GM18520 (cell line): Measurements from ENCODE around the gene TFAP2A.

Source experiments
- ATAC-seq: cut with Tn5 transposase; IDR thresholded peaks from one replicate; pipeline ENCODE4 v1.9.1; 2021; ENCODE audit not compliant: unreplicated experiment

Gene TFAP2A

DNA sequence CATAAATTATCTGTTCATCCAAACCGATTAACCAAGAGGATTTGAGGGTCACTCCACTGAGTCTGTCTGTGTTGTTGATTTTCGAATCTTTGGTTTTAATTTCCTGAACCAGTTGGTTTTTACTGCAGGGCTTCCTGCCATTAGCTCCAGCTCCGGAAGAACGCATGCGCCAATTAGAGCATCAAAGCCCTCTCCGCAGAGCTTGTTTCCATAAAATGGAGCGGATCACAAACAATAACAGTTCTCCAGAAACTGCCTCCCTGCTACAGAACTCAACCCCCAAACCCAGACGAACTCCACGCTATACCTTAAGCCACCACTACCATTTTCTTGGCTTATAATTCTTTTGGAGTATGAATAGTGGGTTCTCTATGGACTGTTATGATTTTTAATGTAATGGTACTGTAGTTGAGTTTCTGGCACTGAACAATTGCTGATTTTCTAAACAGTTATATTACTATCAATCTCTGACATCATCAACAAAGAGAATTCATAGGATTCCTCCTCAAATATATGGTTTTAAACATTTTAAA is 13.8 kb downstream of the TFAP2A start:
- no peak for ATAC-seq

DNA sequence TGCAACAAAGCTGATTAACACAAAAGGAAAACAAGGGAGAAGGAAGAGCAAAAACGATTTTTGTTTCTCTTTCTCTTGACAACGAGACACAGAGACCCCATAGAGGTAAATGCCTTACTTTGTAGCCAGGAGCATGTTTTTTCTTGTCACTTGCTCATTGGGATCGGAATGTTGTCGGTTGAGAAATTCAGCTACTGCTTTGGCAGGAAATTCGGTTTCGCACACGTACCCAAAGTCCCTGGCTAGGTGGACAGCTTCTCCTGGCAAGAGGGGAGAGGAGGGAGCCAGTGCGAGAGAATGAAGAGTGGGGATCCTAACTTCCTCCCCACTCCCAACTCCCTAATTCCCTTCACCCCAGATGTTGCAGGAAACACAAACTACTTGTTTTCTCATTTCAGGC is 14.5 kb downstream of the TFAP2A start:
- ATAC-seq: no peak

DNA sequence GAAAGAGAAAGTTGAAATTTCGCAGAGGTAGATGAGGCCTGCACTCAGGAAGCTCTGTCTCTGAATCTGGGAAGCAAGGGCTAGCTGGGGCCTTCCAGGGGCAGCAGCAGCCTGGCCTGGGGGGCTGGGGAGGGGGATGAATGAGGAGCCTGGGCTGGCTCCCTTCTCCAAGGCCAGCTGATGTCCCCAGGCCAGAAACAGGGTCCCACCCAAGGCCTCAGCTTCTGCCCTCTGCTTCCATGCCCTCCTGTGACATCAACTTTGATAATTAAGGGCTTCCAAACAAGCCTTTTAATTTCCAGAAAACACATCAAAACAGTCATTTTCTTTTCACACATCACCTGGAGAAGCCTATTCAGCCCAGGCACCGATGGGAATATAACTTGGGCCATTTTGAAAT is 15.4 kb downstream of the TFAP2A start:
- ATAC-seq: no peak

DNA sequence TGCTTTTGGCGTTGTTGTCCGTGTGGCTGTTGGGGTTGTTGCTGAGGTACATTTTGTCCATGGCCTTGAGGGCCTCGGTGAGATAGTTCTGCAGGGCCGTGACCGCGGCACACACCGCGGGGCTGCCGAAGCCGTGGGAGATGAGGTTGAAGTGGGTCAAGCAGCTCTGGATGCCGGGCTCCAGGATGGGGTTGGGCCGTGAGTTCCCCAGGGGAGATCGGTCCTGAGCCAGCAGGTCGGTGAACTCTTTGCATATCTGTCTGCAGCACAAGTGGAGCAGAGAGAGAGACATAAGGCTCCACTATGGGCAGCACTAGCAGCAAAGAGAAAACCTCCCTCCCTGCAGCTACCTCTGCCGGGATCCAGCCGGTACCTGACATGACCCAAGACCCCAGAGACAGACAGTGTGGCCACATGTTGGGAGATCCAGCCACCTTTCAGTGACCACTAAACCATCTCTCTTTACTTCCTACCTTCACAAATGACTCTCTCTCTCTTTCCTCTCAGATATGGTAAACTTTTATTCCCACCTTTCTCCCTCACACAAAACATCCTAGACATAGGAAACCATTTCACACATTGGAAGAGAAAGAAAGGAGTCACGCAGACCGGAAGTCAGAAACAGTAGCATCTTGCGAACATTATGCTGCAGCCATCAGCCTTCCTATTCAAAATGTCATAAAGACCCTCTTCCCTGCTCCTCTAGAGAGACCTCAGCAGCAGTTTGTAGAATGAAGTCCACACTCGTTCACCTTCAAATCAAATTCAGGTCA is 16.2 kb downstream of the TFAP2A start:
- no peak for ATAC-seq

DNA sequence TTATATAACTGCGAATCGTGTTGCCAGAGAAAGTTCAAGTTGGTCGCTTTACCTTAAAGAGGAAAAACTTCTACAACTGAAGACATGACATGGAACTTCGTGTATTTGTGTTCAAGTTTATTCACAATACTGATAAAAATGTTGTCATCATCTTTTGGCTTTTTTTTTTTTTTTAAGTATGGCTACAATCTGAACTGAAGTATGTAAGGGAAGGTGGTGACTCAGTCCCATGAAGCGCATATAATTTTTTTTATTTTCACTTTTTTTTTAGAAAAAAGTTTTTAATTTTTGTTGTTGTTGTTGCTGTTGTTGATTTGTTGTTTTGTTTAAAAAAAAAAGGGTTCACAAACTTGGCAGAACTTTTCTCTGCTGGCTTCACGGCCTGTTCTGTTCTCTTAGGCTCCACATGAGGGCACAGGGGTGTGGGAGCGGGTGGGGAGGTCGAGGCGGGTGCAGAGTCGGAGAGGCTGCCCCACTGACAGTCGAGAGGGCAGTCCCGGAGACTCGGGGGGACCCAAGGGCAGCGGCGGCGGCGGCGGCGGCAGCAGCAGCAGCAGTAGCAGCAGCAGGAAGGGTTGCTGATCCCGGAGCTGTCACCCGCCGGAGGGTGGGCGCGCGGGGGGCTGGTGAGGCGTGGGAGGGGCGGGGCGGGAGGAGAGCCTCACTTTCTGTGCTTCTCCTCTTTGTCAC is 17.0 kb downstream of the TFAP2A start:
- no peak for ATAC-seq

DNA sequence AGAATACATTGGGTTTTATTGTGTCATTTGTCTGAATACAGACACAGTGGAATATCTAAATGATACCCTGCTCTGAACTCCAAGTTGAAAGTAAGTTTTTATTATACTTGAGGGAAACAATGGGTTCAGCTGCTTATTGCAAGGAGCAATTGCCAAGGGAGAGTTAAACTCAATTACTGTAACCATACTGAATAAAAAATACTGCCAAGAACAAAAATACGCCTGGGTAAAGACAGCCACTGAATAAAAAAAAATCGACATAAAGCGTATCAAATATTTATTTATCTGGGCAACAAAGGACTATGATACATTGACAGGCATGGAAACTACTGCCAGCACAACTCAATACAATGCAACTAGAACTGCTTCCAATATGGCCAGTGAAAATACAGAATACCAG is 18.1 kb downstream of the TFAP2A start:
- ATAC-seq: no peak

DNA sequence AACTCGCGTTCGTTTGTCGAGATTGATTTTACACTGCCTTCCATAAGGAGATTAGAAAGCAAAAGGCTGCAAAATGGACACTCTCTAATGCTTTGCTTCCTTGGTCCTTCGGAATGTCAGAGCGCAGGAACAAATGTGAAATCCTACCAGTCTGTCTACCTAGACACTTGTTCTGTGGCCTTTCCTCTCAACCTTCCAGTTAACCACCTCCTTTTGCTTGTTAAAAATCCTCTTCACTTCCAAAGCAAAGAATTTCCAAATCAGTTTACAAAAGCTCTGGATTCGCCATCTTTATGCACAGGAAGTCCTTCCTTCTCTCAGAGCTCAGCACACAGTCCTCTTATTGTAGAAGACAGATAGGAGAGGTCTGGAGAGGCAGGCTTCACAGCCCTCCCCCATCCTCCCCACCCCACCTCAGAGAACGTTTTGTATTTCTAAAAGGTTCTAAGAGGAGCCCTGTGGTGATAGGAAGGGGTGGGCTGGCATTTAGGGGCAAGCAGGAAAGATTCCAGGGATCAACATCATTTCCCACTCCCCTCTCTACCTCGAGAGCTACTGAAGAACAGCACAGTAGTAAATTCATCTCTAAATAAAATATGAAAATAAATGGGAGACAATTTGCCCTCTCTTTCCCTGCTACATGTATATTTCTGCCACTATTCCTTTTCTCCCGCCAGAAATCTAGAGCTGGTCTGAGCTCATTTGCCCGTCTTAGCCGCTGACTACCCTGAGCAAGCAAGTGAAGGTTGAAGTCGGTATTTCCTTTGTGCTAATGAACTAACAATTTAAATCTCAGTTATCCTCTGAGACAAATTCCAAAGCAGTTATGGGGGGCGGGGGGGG is 18.9 kb downstream of the TFAP2A start:
- no peak for ATAC-seq

DNA sequence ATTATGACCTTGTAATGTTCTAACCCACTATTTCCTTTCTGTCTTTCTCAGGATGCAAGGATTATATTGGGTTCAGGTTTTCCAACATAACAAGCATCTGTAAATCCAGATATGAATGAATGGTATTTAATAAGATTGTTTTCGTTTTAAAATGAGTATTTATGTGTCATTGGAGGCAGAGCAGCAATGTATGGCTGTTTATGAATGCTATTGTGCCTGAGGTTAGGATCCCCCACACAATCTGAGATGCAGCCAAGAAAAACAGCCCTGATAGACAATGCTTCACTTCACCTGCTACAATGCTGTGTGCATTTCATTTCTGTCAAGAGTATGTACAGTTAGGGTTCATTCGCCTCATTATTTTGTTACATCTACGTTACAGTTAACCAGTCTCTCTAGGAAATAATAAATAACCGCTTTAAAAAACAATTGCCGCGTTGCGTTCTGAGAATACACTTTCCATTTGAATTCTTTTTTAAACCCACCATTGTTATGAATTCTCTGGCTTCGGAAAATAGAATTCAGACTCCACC is 19.6 kb downstream of the TFAP2A start:
- no peak for ATAC-seq

DNA sequence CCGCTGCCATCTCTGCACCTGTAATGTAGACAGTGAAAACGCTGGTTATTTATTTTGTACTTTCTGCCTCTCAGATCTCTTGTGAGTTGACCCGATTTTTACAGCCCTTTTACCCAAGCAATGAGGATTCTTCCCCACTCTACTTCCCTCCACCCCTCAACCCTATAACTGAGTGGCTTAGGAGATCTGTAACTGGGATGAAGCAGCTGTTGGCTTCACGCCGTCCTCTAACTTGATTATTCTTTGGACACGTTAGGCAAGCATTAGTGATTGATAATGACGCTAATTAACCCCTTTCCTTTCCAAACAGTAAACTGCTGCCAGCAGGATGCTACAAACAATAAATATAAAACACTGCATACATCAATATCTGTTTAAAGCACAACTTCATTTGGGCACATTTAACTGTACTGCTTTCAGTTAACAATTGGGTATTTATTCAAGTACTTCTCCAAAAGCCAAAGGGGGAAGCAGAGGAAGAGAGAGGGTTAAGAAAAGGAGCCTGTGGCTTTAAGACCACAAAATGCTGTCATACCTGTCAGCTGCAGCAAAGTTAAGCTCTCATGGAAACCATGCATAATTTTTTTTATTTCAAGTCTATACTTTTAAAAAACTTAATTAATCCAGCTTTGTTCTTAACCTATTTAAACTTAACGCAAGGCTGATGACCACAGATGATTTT is 21.2 kb downstream of the TFAP2A start:
- ATAC-seq: no peak

DNA sequence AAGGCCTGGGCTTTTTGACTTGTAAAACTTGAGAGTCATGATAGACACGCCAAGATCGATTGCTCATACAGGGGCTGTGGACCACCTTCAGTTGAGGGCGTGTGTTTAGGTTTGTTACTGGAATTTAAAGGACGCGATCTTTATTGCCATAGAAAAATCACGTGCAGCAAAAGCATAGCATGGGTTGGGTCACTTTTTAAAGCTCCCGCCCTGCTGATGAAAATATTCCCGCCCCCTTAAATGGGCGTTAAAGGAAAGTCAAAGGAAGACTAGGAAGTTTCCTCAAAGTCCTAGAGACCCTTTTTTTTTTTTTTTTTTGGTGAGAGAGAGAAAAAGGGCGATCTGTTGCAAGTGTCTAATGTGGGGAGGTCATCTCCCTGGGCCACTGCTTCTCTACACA is 23.1 kb downstream of the TFAP2A start:
- ATAC-seq: no peak

DNA sequence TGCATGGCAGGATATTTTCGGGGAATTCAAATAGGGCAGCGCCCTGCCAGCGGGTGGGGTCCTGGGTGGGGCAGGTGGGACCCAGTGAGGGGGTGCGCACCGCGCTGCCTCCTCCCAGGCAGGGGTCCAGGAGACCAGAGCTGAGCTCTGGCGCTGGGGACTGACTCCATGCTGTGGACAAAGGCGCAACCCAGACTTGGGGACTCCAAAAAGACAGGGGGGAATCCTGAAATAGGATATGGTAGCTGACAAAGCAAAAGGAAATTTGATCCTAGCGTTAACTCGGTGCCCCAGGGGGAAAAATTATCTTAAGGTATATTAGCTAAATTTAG is 23.6 kb downstream of the TFAP2A start:
- ATAC-seq: no peak

DNA sequence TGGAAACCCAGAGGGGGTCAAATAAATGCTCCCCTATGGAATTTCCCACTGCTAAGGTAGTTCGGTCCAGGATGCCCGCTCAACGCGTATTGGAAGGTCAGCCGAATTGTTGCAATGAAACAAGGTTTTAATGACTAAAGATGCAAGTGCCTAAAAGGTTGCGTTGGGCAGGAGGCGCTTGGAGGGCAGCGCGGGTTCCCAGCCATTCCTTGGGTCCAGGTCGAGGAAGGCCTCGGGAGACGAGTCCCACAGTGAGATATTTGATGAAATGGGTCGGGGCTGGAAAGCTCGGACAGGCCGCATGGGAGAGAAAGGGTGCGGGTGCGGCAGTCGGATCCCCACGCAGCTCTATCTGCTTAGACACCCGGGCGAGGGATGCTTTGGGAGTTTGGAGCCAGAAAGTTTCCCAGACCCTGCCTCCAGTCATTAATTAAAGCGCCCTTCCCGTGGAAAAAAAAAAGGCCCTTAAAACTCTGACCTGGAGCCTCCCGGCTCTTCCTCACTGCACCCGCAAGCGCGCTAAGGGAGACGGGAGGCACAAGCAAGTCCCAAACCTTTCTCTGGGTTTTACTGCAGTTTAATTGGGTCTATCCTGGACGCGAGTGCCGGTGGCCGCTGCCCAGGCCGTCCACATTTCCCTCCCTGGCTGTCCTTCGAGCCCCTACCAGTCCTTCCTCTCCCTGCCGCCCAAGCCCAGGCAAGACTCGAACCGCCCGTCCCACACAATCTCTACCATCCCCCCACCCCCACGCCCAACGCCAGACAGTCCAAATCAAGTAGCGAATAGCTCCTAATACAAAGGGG is 24.2 kb downstream of the TFAP2A start:
- ATAC-seq: no peak

DNA sequence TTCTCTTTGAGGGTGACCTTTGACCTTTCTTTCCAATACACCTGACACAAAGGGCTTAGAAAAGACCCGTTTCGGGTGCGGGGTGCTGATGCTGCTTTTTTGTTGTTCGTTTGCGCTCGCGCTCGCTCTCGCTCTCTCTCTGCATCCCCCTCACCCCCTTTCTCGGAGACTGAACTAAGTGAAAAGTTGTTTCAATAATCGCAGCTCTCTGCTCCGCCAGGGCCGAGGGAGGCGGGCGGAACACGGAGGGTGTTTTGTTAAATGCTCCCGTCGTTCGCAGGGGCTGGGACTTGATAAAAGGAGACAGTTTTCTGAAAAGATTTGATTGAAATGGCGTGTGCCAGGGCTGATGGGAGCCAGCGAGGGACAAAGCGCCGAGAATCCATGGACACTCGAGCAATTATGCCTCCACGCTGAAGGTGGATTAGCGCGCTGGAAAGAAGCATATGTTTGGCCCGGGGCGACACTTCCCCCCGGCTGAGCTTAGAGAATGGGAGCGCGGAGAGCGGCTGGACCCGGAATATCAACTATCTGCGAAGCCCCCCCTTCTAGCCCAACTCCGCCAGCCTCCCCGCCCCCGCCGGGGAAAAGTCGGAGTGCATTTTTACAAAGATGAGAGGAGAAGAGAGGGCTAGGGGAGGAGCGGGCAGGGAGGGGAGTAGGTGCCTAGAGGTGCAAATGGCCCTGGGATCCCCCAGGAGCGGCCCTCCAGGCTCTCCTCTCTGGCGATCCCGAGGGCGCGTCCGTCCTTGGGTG is 25.0 kb downstream of the TFAP2A start:
- no peak for ATAC-seq

DNA sequence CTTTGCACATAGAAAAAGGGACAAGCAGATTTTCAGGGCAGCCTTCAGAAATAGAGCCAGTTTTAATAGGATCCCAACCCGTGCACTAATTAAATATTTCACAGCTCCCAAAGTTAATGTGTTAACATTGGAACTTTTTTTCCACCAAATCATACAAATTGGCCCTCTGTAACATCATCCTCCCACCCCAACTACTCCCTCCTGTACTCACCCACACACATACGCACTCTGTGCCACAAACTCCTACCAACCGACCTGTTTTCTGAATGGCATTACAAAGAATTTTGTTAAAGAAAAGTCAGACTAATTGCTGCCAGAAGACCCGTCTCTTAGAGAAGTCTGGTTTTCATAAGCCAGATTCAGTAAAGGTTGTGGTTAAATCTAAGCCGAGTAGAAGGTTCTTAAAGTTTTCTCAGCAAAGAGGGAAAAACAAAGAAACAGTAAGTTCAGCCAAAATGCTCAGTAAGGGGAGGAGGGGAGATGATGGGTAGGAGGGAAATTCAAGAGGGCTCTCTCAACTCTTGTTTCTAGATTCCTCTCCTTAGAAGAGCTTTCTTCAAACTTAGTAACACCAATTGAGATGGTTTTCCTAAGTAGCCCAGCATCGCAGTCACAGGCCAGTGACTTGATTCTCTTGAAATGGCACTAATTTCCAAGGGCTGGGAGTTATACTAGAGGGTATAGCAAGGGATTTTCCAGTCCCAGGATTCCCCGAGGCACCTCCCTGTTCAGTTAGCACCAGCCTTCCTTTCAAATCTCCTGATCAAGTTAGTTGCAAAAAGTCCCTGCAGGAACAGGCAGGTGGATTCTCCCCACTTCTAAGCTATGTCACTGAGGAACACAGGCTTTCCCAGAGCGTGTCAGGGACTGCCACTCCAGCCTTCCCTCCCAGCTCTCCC is 27.9 kb downstream of the TFAP2A start:
- ATAC-seq: no peak

DNA sequence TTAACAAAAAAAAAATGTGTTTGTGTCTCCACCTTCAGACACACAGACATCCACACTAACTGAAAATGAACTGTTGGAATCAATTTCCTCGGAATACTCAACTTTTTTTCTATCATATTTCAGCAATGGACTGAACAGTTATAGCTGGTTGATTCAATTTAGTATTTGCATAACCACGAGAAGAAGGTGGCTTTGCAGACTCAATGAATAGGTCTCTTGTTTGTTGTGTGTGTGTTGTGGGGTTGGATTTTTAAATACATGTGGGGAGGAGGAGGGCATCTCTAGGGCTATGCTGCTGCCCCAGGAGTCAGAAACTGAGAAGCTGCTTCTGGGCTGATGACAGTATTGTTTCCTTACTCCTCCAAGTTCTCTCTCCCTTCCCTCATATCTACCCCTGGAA is 28.7 kb downstream of the TFAP2A start:
- no peak for ATAC-seq

DNA sequence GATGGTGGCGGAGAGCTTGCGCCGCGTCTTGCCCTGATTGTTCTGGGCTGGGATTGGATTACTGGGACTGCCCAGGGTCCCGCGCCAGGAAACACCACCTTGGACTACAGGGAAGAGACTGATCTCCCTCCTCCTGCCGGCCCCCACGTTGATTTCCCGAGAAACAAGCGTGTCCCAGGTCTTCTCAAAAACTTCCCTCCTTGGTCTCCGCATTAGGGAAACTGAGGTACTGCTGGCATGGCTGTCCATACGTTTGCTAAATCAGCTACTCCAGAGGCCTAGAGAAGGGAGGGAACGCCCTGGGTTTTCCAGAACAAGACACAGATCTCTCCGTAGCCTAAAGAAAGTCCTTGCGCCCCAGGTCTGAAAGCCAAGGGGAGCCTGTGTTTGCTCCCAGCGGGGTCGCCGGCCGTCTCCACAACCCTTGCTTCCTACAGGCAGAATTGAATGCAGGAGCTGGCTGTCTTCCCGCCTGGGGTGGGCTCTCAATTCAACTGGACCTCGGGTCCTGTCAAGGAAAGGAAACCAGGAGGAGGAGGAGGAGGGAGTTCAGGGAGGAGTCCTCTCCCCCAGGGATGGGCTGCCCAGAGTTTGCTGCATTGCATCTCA is 29.2 kb downstream of the TFAP2A start:
- no peak for ATAC-seq

DNA sequence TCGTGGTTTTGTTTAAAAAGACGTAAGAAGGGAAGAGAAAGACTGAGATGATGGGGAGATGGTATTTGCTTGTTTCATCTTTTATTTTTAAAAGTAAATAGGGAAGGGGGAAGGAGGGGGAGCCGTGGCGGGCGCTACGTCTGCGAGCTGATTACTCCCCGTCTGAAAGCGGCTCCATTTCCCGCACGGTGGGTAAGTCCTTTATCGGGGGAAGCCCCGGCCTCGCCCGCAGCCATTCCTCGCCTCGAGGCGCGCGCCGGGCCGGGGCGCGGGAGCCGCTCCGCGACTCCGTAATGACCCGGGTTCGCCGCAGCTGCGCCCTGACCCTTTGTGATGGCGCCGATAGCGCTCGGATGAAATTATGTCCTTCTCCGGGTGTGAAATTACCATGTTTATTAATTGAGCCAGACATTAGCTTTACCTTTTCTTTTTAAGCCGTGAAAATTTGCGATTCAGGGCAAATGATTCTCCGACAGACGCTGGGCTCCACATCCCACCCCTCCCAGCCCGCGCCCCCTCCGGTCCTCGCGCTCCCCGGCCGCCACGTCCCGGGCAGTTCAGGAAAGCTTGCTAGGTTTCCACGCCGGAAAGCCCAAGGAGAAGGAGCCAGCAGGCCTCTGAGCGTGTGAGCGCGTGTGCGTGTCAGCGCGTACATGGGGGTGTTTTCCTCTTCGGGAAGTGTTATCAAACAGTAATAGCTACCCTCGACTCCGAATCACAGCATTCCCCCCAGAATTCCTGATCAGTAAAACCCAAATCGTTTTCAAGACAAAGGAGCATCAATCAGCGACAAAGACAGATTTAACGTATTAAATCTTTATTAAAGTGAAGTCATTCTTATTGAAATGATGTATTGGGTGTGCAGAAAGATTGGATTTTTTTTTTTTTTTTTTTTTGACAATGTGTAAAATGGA is 30.0 kb downstream of the TFAP2A start:
- ATAC-seq: no peak
